ENCODE data around the gene TSEN34.

TSEN34 gene

DNA sequence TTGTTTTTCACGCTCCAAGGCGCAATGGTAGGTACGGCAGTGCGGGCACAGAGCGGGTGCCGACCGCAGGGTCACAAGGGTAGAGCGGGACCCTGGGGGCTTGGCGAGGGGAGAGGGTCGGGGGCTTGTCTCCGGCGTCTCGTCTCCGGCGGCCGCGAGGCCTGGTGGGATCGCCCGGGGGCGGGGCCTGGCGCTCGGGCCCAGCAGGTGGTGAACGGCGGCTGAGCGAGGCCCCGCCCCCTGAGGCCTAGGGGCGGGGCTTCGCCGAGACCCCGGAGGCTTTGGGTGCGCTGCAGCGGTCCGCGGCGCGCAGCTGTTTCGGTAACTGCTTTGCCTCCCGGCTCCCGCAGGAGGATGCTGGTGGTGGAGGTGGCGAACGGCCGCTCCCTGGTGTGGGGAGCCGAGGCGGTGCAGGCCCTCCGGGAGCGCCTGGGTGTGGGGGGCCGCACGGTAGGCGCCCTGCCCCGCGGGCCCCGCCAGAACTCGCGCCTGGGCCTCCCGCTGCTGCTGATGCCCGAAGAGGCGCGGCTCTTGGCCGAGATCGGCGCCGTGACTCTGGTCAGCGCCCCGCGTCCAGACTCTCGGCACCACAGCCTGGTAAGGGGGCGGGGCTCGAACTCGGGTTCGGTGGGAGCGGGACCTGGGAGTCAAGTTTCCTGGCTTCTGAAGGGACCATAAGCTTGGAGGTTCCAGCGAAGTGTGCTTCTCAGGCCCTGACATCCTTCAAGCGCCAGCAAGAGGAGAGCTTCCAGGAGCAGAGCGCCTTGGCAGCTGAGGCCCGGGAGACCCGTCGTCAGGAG is at the start of gene TSEN34:
Gene TSEN34, plus strand, starts transcription at position 298 of the 800 bp plus-strand sequence. Its CDS starts 57 bp downstream, at position 355.
- peak; percentile 68 to 74 for DNase-seq (ENCODE audit: low read depth in 2 of 2)

DNA sequence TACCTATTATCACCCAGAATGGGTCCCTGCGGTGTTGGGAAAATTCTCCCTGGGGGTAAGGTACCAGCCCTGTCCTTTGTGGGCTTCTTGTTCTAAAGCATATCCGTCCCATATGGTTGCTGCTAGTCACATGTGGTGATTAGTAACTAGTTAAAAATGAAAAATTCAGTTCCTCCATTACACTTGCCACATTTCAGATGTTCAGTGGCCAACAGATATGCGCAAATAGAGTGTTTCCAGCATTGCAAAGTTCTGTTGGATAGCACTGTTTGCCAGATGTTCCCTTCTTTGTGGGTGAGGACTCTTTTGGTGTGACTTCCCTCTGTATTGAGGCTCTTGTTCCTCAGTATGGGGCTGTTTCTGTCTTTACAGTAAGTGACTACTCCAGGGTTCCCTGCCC is 49.8 kb upstream of the TSEN34 start:
- DNase-seq (ENCODE audit: low read depth in 2 of 2), result no peak

DNA sequence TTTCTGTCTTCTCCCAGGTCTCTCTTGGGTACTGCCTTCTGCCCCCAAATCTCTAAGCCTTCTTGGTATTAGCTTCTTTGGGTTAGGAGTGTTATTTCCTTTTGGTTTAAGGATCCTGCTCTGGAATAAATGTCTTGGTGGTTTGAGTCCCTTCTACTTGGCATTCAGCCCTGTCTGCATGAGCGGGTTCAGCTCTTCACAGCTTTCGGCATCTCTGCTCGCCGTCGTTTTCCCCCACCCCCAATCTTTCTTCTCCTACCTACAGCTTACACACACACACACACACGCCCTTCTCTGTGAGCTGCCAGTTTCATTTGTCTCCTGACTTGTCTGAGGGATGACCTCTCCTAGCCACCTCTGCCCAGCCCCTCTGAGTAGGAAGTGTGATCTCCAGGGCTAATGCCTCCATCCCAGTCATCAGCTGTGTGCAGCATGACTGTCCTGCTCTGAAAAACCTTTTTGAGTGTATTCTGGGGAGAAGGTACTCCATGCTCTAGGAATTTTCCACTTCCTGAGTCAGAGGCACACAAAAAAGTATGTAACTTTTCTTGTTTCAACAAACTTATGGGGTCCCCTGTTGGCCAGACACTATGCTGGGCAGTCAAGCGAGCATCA is 48.8 kb upstream of the TSEN34 start:
- DNase-seq (ENCODE audit: low read depth in 2 of 2), result no peak

DNA sequence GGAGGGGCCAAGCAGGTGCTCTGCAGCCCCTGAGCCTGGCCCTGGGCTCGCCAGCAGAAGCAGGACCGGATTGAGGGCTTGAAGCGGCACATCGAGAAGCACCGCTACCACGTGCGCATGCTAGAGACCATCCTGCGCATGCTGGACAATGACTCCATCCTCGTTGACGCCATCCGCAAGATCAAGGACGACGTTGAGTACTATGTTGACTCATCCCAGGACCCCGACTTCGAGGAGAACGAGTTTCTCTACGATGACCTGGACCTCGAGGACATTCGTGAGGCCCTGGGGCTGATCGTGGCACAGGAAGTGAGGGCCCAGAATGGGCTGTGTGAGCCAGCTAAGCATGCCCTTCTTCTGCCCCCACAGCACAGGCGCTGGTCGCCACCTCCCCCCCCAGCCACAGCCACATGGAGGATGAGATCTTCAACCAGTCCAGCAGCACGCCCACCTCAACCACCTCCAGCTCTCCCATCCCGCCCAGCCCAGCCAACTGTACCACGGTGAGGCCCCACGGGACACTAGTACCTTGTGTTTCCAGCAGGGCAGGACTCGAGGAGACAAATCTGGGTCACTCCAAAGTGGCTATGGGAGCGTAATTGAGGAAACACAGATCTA is 45.5 kb upstream of the TSEN34 start:
- no peak for DNase-seq (ENCODE audit: low read depth in 2 of 2)

DNA sequence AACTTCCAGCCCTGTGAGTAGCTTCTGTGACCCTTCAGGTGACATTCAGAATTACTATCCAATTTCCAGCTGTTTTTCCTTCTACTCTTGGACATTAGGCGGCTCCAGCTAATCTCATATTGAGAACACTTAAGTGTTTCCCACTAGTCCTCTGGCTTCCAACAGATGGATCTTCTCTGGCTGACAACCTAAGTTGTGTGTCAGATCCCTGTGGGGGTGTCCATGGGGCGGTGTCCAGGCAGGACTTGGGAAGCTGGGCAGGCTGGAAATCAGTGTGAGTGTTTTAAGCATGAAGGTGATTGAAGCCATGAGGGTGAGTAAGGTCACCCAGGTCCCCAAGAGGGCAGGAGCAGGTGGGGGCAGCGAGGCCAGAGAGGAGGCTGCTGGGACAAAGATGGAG is 43.4 kb upstream of the TSEN34 start:
- no peak for DNase-seq (ENCODE audit: low read depth in 2 of 2)

DNA sequence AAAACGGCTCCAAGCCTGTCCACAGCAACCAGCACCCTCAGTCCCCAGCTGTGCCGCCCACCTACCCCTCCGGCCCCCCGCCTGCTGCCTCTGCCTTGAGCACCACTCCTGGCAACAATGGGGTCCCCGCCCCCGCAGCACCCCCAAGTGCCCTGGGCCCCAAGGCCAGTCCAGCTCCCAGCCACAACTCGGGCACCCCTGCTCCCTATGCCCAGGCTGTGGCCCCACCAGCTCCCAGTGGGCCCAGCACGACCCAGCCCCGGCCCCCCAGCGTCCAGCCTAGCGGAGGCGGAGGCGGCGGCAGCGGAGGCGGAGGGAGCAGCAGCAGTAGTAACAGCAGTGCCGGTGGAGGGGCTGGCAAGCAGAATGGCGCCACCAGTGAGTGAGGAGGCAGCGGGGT is 43.0 kb upstream of the TSEN34 start:
- DNase-seq (ENCODE audit: low read depth in 2 of 2), result no peak

DNA sequence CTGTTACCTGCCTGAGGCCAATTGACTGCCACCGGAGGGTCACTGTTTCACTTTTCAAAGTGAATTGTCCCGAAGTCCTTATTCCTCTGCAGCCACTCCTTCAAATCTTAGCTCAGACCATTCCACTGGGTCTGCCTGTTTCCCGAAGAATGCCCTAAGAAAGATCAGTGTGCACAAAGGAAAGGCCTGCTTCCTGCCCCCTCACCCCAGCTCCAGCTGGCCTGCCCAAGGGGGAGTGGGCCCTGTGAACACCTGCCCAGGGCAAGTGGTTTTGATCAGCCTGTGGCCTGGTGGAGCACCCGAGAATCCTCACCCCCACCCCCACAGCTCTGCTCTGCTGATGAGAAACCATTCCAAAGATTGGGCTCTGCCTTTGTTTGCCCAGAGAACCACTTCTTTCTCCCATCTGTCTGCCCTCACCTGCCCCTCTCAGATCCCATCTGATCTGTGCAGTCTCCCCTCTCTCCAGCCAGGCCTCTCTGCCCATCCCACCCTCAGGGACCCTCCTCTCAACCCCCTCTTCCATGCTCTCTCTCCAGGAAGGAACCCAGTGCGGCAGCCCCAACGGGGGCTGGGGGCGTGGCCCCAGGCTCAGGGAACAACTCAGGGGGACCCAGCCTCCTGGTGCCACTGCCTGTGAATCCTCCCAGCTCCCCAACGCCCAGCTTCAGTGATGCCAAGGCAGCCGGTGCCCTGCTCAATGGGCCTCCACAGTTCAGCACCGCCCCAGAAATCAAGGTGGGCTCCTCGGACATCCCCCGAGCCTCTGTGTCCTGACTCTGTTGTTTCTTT is 41.9 kb upstream of the TSEN34 start:
- no peak for DNase-seq (ENCODE audit: low read depth in 2 of 2)

DNA sequence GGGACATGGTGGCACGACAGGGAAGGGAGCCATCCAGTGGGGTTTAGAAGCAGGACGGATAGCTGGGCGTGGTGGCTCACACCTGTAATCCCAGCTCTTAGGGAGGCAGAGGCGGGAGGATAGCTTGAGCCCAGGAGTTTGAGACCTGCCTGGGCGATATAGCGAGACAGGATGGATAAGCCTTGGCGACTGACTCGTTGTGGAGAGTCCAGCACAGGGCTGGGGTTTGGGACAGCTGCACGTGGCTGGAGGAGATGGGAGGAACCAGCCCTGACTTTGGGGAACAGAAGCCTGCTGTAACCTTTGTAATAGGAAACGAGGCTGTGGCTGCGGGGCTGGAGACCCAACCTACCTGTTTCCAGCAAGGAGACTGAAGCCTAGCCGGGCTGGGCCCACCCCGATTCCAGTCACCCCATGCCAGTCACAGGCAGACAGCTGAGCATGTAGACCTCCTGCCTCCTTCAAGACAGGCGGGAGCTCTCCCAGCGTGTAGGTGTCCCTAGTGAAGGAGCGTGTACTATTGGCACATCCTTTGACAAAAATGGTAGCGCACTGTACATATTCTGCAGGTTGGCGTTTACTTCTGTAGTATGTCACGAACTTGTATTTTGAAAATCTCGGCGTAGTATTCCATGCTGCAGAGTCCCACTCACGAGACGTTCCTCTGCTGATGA is 39.6 kb upstream of the TSEN34 start:
- DNase-seq (ENCODE audit: low read depth in 2 of 2), result no peak

DNA sequence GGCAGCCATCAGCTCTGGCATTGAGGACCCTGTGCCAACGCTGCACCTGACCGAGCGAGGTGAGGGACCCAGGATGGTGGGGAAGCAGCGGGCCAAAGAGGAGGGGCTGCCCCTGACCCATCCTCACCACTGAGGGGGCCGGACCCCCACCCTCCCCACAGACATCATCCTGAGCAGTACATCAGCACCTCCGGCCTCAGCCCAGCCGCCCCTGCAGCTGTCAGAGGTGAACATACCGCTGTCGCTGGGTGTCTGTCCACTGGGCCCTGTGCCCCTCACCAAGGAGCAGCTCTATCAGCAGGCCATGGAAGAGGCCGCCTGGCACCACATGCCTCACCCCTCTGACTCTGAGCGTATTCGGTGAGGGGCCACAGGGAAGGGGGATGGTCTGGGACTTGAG is 38.8 kb upstream of the TSEN34 start:
- no peak for DNase-seq (ENCODE audit: low read depth in 2 of 2)

DNA sequence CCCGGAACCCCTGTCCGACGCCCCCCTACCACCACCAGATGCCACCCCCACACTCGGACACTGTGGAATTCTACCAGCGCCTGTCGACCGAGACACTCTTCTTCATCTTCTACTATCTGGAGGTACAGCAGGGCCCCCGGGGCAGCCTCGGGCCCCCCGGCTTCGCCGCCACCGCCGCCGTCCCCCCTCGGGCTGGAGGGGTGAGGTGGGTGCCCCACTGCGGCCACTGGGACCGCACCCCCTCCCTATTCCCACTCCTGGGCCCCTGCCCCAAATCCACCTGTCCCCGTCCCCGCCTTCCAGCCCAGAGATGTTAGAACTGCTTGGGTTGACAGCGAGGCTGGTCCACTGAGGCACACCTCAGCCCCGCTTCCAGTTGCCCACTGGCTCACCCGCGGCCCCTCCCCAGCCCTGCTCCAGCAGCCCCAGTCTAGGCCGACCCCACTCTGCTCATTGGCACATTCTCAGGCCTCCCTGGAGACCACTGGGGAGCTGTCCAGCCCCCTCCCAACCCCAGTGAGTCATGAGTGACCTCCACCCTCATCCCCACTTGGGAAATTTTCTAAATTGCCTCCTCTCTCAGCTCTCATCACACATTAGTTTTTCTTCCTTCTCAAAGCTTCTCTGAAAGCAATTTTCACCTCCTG is 38.1 kb upstream of the TSEN34 start:
- DNase-seq (ENCODE audit: low read depth in 2 of 2), result no peak

DNA sequence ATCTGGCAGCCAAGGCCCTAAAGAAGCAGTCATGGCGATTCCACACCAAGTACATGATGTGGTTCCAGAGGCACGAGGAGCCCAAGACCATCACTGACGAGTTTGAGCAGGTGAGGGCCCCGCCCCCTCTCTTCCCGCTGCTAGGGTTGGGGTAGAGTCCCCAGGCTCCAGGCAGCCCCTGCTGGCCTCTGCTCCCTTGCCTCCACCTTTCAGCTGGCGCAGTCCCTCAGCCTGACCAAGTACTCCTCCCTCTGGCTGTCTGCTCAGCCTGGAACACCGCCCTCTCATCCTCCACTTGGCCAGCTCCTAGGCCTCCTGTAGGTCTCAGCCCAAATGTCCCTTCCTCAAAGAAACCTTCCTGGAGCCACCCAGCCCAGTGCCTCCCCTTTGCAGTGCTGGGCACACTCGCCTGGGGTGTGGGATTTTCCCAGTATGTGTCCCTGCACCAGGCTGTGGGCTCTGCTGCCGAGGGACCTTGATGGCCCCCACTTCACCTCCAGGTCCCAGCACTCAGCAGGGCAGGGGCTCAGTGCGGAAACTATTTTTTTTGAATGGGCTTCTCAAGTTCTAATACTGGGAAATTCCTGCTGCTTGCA is 37.3 kb upstream of the TSEN34 start:
- DNase-seq (ENCODE audit: low read depth in 2 of 2), result no peak

DNA sequence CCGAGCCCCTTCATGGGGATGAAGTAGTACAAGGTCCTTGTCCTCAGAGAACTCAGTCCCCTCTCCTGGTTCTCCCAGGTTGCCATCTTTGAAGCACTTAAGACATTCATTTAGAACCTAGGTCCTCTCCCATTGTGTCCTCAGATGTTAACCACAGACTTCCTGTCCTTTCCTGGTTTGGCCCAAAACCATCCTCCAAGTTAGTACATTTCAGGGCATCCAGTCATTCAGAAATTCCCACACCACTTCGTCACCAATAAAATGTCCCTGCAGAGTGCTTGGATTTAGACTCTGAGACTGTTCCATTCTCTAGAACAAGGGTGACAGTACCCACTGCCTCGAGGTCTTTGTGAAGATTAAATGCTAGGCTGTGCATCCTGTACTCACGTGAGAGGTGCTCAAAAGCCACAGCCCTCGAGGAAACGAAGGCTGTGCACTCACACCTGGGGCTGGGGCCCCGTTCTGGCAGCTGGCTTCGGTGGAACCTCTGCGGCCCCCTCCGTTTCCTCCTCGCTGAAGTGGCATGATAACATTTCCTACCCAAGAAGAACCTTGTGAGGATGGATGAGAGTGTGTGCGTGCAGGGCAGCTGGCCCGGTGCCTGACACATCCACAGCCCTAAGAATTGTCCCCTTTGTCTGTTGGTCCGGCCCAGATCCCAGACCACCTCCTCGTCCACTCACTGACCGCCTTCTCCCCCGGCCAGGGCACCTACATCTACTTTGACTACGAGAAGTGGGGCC is 36.3 kb upstream of the TSEN34 start:
- no peak for DNase-seq (ENCODE audit: low read depth in 2 of 2)

DNA sequence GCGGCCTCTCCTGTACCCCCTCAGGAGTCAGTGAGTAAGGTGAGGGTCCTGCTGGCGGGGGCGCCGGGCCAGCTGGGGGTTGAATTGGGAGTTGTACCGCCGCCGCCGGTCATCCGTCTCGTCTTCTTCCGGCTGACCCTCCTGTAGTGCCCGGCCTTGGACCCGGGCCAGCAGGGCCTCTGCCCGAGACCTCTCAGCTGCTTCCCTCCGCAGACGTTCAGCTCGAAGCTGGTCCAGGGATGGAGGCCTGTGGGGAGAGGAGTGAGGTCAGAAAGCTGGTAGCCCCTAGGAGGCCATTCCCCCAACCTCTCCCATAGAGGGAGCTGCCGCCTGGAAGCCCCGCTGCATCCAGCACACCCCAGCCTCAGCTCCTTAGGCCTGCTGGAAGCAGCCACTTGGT is 35.4 kb upstream of the TSEN34 start:
- no peak for DNase-seq (ENCODE audit: low read depth in 2 of 2)

DNA sequence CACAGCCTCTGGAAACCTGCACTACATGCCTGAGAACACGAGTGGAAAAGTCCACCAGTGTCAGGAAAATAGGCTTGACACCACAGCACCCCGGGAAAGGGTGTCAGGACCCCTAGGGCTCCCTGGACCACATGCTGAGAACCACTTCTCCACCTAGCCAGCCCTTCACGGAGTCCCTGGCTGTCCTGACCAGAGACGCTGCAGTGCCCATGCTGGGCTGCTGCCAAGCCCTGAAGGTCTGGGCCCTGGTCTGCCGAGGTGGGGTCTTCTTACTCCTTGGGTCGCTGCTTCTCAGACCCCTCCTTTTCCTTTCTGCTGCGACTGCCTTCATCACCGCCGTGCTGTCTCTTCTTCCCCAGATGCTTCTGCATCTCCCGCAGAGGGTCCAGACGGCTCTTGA is 34.6 kb upstream of the TSEN34 start:
- DNase-seq (ENCODE audit: low read depth in 2 of 2), result no peak

DNA sequence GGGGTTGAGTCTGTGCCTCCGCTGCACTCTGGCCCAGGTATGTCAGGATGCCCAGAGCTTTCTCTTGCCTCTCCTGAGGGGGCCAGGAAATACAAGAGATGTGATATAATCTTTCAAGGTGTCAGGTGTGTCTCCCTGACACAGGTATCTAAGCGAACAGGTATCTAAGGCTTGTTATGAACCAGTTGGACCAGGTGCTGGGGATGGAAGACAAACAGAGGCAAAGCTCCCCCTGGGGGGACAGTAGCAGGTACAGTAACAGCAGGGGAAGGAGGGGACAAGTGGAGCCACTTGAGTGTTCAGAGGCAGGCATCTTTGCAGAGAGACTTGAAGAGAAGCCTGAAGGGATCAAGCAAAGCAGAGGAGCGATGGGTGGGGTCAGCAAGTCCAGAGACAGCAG is 34.2 kb upstream of the TSEN34 start:
- no peak for DNase-seq (ENCODE audit: low read depth in 2 of 2)

DNA sequence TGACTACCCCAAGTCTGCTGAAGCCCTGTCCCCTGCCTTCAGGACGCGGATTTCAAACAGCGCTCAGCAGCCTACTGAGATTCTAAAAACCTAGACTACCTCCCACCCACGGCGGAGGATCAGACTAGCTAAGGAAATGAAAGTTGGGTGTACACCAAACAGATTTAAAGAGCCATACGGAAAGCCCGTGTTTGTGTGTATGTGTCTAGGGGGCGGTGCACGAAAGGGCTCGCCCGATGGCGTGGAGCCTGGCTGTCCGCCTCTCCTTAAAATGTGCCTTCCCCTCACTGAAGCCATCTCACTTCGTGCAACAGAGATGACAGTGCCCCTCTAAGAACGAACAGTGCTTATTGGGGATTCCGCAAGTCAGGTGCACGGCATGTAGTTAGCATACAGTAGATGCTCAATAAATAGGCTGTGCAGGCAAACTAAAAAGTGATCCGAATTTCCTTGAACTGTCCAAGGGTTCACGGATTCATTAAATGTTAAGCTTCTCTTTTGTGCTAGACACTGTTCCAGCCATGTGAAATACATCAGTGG is 32.2 kb upstream of the TSEN34 start:
- no peak for DNase-seq (ENCODE audit: low read depth in 2 of 2)

DNA sequence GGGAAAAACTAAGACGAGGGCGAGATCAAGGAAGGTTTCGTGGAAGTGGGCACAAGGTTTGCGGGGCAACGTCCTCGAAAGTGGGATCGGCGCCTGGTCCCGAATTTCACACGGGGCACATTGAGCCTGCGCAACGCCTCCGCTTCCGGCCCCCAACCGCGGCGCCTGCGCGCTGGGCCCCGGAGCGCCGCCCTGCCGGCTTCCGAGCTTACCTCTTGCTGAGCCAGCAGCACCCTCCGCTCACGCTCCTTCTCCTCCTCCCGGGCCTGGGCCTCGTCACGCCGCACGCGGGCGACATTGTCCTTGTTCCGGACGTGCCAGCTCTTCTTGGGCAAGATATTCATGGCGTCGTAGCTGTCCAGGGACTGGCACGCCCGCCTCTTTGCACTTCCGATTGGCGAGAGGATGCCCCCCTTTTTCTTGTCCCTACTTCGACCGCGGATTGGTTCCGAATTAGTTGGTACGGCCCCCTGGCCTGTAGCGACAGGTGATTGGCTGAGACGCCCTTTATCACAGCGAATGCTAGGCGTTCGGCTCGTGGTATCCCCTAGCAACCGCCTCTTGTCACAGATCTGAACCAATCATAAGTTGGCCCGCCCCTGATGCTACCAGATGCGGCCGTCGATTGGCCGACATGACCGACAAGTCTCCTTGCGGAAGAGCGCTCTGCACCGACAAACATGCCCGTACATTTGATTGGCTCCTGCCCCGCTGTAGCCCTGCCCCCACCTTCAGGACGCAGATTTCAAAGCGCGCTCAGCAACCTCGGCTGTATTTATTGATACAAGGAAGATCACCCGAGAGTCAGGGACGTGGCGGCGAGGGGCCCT is 31.5 kb upstream of the TSEN34 start, which contains the start of gene LENG1:
Gene LENG1, minus strand, starts transcription at position 370 of the 830 bp plus-strand sequence. Its CDS starts 26 bp downstream, at position 344.
- DNase-seq (ENCODE audit: low read depth in 2 of 2), result peak; percentile 95 to 99

DNA sequence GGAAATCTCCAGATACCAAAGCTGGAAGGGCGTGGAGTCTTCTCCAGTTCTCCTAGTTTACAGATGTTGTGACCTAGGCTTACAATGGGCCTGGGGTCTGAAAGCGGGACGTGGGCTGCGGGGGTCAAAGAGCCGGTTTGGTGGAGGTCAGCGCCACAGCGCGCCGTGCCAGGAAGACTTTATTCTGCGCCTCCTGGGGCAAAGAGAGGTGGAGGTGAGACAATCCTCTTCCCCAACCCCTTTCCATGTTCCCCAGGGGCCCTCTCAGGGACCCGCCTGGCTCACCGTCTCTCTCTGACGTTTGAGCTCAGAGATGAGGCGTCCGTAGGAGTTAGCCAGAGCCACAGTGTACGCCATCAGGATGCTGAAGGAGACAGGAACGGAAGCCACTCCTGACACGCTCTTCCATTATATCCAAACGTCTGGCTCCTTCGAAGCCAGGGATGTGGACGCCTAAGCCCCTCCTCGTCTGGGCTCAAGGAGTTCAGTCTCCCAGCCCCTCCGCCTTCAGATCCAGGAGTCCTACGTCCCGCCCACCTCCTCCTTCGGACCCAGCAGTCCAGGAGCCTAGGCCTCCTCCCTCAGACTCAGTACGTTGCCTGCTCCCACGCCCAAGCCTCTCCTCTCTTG is 30.8 kb upstream of the TSEN34 start:
- DNase-seq (ENCODE audit: low read depth in 2 of 2), result no peak
